Sigmoid colon (tissue), 4 donors: ENCODE results near the gene TSC22D1.

Experiments
- CTCF ChIP-seq, 4 experiments: fragments of 450-650 bp in 3 of 4; fragments of 200-600 bp in 1 of 4; IDR thresholded peaks; one replicate each; pipeline ENCODE4 v1.5.1; 2016 to 2019; ENCODE audit warnings: antibody characterized with exemption in 4 of 4, mild to moderate bottlenecking in 3 of 4, moderate library complexity in 2 of 4
- POLR2A ChIP-seq, 2 donors: fragments of 450-650 bp; IDR thresholded peaks; one replicate each; pipeline ENCODE4 v1.6.1; 2016; ENCODE audit warnings: antibody characterized with exemption in 2 of 2, mild to moderate bottlenecking in 2 of 2, moderate library complexity in 2 of 2
- POLR2AphosphoS5 ChIP-seq, 4 donors: sonication (generic); formaldehyde crosslinking; IDR thresholded peaks; one replicate each; pipeline ENCODE4 v1.6.1; 2017; ENCODE audit warnings: antibody characterized with exemption in 4 of 4

- TF ChIP-seq CTCF (IDR thresholded peaks at IDR 0.05): no peak
- no peak for TF ChIP-seq POLR2AphosphoS5 (IDR thresholded peaks at IDR 0.05)
- TF ChIP-seq POLR2A (IDR thresholded peaks at IDR 0.05): no peak
Observed at GRCh38 chr13:44407891-44408290, 168.2 kb downstream of the TSC22D1 start.
